Vagina (tissue), 2 donors: Measurements from ENCODE around the gene EIF1.

Experiments
- CTCF ChIP-seq, 3 experiments: fragments of 450-650 bp in 2 of 3; fragments of 200-600 bp in 1 of 3; sonication (generic) in 1 of 3; IDR thresholded peaks; one replicate each; pipeline ENCODE4 v1.5.1; 2017 to 2019; ENCODE audit warnings: antibody characterized with exemption in 3 of 3, mild to moderate bottlenecking in 2 of 3, moderate library complexity in 2 of 3
- POLR2A ChIP-seq, 2 donors: fragments of 450-650 bp; IDR thresholded peaks; one replicate each; pipeline ENCODE4 v1.6.1; 2017; ENCODE audit warnings: antibody characterized with exemption in 2 of 2, mild to moderate bottlenecking in 2 of 2, moderate library complexity in 2 of 2

DNA sequence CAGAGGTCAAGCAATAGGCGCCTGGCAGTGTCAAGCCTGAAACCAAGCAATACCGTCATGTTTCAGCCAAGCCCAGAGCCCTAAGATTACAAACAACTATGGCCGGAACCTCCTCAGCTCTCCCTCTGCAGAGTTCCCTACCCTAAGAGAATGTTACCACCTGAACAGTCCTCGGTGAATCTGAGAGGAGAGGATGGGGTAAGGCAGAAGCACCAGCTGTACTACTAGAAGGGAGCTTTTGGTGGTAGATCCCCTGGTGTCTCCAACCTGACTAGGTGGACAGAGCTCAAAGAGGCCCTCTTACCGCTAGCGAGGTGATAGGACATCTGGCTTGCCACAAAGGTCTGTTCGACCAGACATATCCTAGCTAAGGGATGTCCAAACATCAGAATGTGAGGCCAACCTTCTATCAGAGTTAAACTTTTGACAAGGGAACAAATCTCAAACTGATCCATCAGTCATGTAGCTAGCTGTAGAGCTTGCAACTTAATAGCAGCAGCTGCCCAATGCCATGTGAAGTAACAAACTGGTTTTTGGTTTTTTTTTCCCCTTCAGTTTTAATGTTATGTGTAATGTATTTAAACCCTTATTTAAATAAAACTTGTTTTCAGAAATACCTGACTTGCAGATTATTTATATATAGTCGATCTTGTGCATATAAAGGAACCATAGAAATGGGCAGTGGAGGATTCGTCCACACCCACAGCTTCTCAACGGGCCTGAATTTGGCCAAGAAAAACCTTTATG is 2.5 kb downstream of the EIF1 start:
- TF ChIP-seq CTCF (IDR thresholded peaks at IDR 0.05): no peak
- TF ChIP-seq POLR2A (IDR thresholded peaks at IDR 0.05): no peak
